GM15510 (cell line): ENCODE results near the gene TAP1.

ENCODE experiments used
- POLR2A ChIP-seq: IDR thresholded peaks from 3 replicates; pipeline ENCODE4 v1.6.1; 2011; ENCODE audit warnings: borderline replicate concordance; ENCODE audit not compliant: insufficient read length; ENCODE audit errors: extremely low read depth

The TAP1 gene

GRCh38 chr6:32803416-32803815, 50.1 kb downstream of the TAP1 start:
- TF ChIP-seq POLR2A, result no peak

GRCh38 chr6:32799740-32800139, 53.8 kb downstream of the TAP1 start:
- TF ChIP-seq POLR2A, result no peak

GRCh38 chr6:32799168-32799567, 54.3 kb downstream of the TAP1 start:
- no peak for TF ChIP-seq POLR2A

GRCh38 chr6:32796848-32797776, 56.4 kb downstream of the TAP1 start:
- no peak for TF ChIP-seq POLR2A
